ENCODE data around the gene AKAP13.

GRCh38 chr15:85746641-85747040, 366.2 kb downstream of the AKAP13 start:
- TF ChIP-seq, protein P1, sequence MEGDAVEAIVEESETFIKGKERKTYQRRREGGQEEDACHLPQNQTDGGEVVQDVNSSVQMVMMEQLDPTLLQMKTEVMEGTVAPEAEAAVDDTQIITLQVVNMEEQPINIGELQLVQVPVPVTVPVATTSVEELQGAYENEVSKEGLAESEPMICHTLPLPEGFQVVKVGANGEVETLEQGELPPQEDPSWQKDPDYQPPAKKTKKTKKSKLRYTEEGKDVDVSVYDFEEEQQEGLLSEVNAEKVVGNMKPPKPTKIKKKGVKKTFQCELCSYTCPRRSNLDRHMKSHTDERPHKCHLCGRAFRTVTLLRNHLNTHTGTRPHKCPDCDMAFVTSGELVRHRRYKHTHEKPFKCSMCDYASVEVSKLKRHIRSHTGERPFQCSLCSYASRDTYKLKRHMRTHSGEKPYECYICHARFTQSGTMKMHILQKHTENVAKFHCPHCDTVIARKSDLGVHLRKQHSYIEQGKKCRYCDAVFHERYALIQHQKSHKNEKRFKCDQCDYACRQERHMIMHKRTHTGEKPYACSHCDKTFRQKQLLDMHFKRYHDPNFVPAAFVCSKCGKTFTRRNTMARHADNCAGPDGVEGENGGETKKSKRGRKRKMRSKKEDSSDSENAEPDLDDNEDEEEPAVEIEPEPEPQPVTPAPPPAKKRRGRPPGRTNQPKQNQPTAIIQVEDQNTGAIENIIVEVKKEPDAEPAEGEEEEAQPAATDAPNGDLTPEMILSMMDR (IDR thresholded peaks at IDR 0.05), result no peak
- TF ChIP-seq POLR2A (IDR thresholded peaks at IDR 0.05) (no peak), EP300 (IDR thresholded peaks at IDR 0.05) (no peak)

Data from ovary (tissue), 3 donors.